ENCODE measurements around the gene MIA.
"Not testable (repeated sequence)": the region's sequence is repeated elsewhere in the genome, so short reads cannot be mapped to it uniquely, and the experiment has no call there.

Gene MIA

DNA sequence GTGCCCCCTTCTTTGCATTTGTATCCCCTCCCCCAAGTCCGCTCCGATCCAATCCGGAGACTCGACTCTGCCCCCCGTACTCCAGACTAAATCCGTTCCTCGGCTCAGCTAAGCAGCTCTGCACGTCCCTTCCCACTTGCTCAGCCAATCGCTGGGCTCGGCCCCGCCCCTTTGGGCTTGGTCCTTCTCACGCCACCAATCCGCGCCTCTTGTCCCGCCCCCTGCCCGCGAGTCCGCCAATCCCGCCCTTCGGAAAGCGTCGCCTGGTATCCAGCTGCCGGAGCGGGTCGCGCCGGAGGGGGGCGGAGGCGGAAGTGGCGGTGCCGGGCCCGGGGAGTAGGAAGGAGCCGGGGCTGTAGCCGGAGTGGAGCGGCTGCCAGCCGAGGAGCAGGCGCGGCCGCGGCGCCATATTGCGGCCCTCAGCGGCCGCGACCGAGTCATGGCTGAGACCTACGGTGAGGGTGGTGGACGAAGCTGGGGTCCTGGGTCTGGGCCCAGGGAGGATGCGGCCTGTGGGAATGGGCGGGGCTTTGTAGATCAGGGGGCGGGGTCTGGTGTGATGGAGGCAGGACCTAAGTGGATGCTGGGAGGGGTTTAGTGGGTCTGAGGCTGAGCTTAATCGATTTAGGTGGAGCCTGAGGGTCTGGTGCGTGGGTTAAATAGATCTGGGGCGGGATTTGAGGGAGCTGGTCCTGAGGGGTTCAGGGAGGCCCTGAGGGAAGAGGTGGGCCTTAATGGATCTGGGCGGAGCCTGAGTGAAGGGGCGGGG, 2.8 kb downstream of the MIA start, which contains the start of gene RAB4B:
Gene RAB4B, plus strand, starts transcription at position 311 of the 769 bp plus-strand sequence. Its CDS starts 129 bp downstream, at position 440.
- WGBS (ENCODE audit: insufficient coverage, insufficient read length), result no CpG with 5 or more reads among the region's 56 CpGs
- H3K27me3 ChIP-seq (ENCODE audit: control insufficient read depth, insufficient read depth, low read length), result no peaks in the 10 kb centered on the region
- H3K27ac ChIP-seq (ENCODE audit: low read length), result no peak within 1 kb of the TSS
- peak; percentile 100 for DNase-seq (ENCODE audit: low read depth, low spot score)
- H3K9me3 ChIP-seq (ENCODE audit: control insufficient read depth, insufficient read depth, low read length), result no peaks in the 10 kb centered on the region
- H3K4me1 ChIP-seq (ENCODE audit: control insufficient read depth, insufficient read depth, low read length), result peaks cover 4% of the 10 kb centered on the region; the same call in 1 of the 2 replicates
- no peaks in the 10 kb centered on the region for H3K36me3 ChIP-seq (ENCODE audit: control insufficient read depth, insufficient read depth, low read length)
- H3K4me3 ChIP-seq (ENCODE audit: low read length), result peak within 1 kb of the TSS; percentile 73

DNA sequence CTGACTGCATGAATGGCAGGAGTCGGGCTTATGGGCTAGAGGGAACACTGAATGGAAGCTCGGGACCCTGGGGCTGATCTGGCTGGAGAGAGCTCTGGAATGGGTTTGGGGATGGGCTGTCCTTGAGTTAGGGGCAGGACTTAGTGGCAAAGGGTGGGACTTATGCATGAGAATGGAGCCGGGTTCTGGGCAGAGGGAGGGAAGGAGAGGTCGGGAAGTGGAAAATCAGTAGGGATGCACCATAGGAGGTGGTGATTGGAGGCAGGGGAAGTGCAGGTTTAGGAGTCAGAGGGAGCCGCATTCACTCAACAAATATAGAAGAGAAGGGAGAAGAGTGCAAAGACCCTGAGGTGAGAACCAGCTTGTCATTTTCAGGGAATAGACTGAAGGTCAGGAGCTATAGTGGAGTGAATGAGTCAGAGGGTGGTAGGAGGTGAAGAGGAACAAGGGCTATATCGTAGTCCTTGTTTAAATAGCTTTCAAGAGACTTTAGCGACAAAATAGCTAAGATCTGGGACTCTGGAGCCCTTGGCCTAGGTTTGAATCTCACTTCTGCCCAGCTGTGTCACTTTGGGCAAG, 3.5 kb downstream of the MIA start:
- peaks cover 4% of the 10 kb centered on the region; the same call in 1 of the 2 replicates for H3K4me1 ChIP-seq (ENCODE audit: control insufficient read depth, insufficient read depth, low read length)
- H3K9me3 ChIP-seq (ENCODE audit: control insufficient read depth, insufficient read depth, low read length), result no peaks in the 10 kb centered on the region
- peak; percentile 97 for DNase-seq (ENCODE audit: low read depth, low spot score)
- H3K4me3 ChIP-seq (ENCODE audit: low read length), result peak overlapping the region; percentile 73; the same call in 1 of the 2 replicates
- H3K27ac ChIP-seq (ENCODE audit: low read length), result no peak overlapping the region
- H3K36me3 ChIP-seq (ENCODE audit: control insufficient read depth, insufficient read depth, low read length), result no peaks in the 10 kb centered on the region
- WGBS (ENCODE audit: insufficient coverage, insufficient read length), result no CpG with 5 or more reads among the region's 7 CpGs
- H3K27me3 ChIP-seq (ENCODE audit: control insufficient read depth, insufficient read depth, low read length), result no peaks in the 10 kb centered on the region

DNA sequence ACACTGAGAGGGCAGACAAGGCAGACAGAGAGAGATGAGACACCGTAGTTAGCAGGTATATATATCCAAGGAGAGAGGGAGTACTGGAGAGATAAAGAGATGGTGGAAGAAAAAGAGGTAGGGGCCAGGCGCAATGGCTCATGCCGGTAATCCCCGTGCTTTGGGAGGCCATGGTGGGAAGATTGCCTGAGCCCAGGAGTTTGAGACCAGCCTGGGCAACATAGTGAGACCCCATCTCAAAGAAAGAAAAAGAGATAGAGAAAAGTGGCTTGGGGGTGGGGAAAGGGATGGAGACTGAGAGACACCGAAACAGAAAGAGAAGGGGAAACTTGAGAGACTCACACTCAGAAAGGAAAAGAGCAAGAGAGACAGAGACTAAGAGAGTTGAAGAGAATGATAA, 5.3 kb downstream of the MIA start:
- Histone ChIP-seq H3K36me3 (ENCODE audit: control insufficient read depth, insufficient read depth, low read length) (no peaks in the 10 kb centered on the region), H3K9me3 (ENCODE audit: control insufficient read depth, insufficient read depth, low read length) (no peaks in the 10 kb centered on the region), H3K4me3 (ENCODE audit: low read length) (no peak overlapping the region), H3K4me1 (ENCODE audit: control insufficient read depth, insufficient read depth, low read length) (peaks cover 4% of the 10 kb centered on the region; the same call in 1 of the 2 replicates), H3K27me3 (ENCODE audit: control insufficient read depth, insufficient read depth, low read length) (no peaks in the 10 kb centered on the region), H3K27ac (ENCODE audit: low read length) (no peak overlapping the region)
- WGBS (ENCODE audit: insufficient coverage, insufficient read length), result no CpG with 5 or more reads among the region's 5 CpGs
- no peak for DNase-seq (ENCODE audit: low read depth, low spot score)

DNA sequence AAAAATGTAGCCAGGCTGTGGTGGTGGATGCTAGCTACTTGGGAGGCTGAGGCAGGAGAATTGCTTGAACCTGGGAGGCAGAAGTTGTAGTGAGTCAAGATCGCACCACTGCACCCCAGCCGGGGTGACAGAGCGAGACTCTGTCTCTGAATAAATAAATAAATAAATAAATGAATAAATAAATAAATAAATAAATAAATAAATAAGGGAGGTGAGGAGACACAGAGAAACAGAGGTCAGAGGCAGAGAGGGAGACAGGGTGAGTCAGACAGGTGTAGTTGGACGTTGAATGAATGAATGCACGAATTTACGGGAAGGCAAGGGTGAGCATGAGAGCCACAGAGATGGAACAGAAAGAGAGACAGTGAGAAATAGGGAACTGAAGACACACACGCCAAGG, 5.8 kb downstream of the MIA start:
- no CpG with 5 or more reads among the region's 7 CpGs for whole genome bisulfite sequencing (ENCODE audit: insufficient coverage, insufficient read length)

DNA sequence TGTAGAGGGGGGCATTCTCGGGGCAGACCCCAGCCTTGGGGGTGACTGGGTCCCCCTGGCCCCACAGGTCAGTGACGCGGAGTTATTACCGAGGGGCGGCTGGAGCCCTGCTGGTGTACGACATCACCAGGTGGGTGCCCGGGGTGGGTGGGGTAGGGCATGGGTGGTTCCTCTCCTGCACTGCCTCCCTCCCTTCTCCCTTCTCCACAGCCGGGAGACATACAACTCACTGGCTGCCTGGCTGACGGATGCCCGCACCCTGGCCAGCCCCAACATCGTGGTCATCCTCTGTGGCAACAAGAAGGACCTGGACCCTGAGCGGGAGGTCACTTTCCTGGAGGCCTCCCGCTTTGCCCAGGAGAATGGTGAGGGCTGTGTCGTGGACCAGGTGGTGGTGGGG, 8.4 kb downstream of the MIA start:
- no peak overlapping the region for H3K27ac ChIP-seq (ENCODE audit: low read length)
- no peaks in the 10 kb centered on the region for H3K9me3 ChIP-seq (ENCODE audit: control insufficient read depth, insufficient read depth, low read length)
- no peak overlapping the region for H3K4me3 ChIP-seq (ENCODE audit: low read length)
- no CpG with 5 or more reads among the region's 14 CpGs for WGBS (ENCODE audit: insufficient coverage, insufficient read length)
- no peak for DNase-seq (ENCODE audit: low read depth, low spot score)
- H3K4me1 ChIP-seq (ENCODE audit: control insufficient read depth, insufficient read depth, low read length), result 0 out of 2 replicates have a peak, but pooled peaks cover 4% of the 10 kb centered on the region
- no peaks in the 10 kb centered on the region for H3K27me3 ChIP-seq (ENCODE audit: control insufficient read depth, insufficient read depth, low read length)
- H3K36me3 ChIP-seq (ENCODE audit: control insufficient read depth, insufficient read depth, low read length), result no peaks in the 10 kb centered on the region

More for the DNA sequence above, 5.8 kb downstream of the MIA start:
- Histone ChIP-seq H3K4me1 (ENCODE audit: control insufficient read depth, insufficient read depth, low read length) (peaks cover 4% of the 10 kb centered on the region; the same call in 1 of the 2 replicates), H3K27me3 (ENCODE audit: control insufficient read depth, insufficient read depth, low read length) (no peaks in the 10 kb centered on the region), H3K27ac (ENCODE audit: low read length) (no peak overlapping the region), H3K9me3 (ENCODE audit: control insufficient read depth, insufficient read depth, low read length) (no peaks in the 10 kb centered on the region), H3K4me3 (ENCODE audit: low read length) (no peak overlapping the region), H3K36me3 (ENCODE audit: control insufficient read depth, insufficient read depth, low read length) (no peaks in the 10 kb centered on the region)
- DNase-seq (ENCODE audit: low read depth, low spot score), result no peak

DNA sequence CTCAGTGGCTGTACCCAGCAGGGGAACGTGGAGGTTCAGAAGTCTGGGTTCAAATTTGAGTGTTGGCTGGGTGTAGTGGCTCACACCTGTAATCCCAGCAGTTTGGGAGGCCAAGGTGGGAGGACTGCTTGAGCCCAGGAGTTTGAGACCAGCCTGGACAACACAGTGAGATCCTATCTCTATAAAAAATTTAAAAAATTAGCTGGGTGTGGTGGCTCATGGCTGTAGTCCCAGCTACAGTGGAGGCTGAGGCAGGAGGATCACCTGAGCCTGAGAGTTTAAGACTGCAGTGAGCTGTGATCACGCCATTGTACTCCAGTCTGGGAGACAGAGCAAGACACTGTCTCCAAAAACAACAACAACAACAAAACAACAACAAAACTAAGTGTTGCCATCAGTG, 8.8 kb downstream of the MIA start:
- not testable (repeated sequence) for H3K9me3 ChIP-seq (ENCODE audit: control insufficient read depth, insufficient read depth, low read length); H3K4me3 ChIP-seq (ENCODE audit: low read length); H3K36me3 ChIP-seq (ENCODE audit: control insufficient read depth, insufficient read depth, low read length); H3K4me1 ChIP-seq (ENCODE audit: control insufficient read depth, insufficient read depth, low read length); DNase-seq (ENCODE audit: low read depth, low spot score); H3K27me3 ChIP-seq (ENCODE audit: control insufficient read depth, insufficient read depth, low read length); H3K27ac ChIP-seq (ENCODE audit: low read length)
- WGBS (ENCODE audit: insufficient coverage, insufficient read length), result no CpG with 5 or more reads among the region's 2 CpGs

DNA sequence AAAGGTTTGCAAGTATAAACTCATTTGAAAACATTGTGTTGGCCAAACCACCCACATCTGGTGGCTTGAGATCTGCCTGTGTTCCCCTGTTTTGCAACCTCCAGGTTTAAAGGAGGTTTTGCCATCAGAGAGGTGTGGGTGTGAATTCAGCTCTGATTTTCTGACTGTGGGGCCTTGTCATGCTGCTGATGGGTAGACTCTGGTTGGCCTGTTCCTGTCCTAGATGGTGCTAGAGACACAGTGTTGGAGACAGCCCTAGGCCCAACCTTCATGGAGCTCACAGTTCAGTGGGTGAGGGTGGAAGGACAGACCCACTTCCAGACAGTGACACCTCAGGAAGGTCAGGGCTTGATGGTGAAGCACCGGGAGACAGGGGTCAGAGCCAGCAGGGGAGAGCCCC, 10.2 kb downstream of the MIA start:
- Histone ChIP-seq H3K27me3 (ENCODE audit: control insufficient read depth, insufficient read depth, low read length) (no peaks in the 10 kb centered on the region), H3K36me3 (ENCODE audit: control insufficient read depth, insufficient read depth, low read length) (no peaks in the 10 kb centered on the region), H3K4me1 (ENCODE audit: control insufficient read depth, insufficient read depth, low read length) (no peaks in the 10 kb centered on the region), H3K4me3 (ENCODE audit: low read length) (no peak overlapping the region), H3K9me3 (ENCODE audit: control insufficient read depth, insufficient read depth, low read length) (no peaks in the 10 kb centered on the region), H3K27ac (ENCODE audit: low read length) (no peak overlapping the region)
- DNase-seq (ENCODE audit: low read depth, low spot score), result no peak
- no CpG with 5 or more reads among the region's 1 CpG for WGBS (ENCODE audit: insufficient coverage, insufficient read length)

DNA sequence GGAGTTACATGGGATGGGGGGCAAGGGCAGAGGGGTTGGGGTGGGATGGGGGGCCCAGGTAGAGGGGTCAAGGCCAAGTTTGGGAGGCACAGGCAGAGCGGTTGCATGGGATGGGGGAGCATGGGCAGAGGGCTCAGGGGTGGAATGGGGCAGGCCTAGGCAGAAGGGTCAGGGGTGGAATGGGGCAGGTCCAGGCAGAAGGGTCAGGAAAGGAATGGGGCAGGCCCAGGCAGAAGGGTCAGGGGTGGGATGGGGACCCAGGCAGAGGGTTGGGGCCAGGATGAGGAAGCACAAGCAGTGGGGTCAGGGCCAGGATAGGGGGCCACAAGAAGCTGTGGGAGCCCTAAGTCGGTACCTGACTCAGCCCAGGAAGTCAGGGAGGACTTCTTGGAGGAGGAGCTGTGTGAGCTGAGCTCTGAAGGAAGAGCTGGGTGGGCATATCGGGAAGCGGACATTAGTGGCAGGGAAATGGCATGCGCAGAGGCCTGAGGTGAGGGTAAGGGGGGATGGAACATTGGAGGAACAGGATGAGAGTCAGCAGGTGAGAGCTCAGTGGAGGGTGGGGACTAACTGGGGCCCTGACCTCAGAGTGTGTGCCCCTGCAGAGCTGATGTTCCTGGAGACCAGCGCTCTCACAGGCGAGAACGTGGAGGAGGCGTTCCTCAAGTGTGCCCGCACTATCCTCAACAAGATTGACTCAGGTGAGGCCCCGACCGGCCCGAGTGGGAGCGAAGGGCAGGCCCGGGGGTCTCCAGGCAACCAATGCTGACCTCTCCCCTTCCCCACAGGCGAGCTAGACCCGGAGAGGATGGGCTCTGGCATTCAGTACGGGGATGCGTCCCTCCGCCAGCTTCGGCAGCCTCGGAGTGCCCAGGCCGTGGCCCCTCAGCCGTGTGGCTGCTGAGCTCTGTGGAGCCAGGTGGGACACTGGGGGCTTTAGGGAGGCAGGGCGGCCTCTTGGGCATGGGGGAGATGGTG, 11.0 kb downstream of the MIA start:
- DNase-seq (ENCODE audit: low read depth, low spot score), result no peak
- H3K4me3 ChIP-seq (ENCODE audit: low read length), result no peak overlapping the region
- no peaks in the 10 kb centered on the region for H3K27me3 ChIP-seq (ENCODE audit: control insufficient read depth, insufficient read depth, low read length)
- H3K36me3 ChIP-seq (ENCODE audit: control insufficient read depth, insufficient read depth, low read length), result no peaks in the 10 kb centered on the region
- H3K9me3 ChIP-seq (ENCODE audit: control insufficient read depth, insufficient read depth, low read length), result no peaks in the 10 kb centered on the region
- WGBS (ENCODE audit: insufficient coverage, insufficient read length), result no CpG with 5 or more reads among the region's 25 CpGs
- H3K27ac ChIP-seq (ENCODE audit: low read length), result no peak overlapping the region
- H3K4me1 ChIP-seq (ENCODE audit: control insufficient read depth, insufficient read depth, low read length), result no peaks in the 10 kb centered on the region

DNA sequence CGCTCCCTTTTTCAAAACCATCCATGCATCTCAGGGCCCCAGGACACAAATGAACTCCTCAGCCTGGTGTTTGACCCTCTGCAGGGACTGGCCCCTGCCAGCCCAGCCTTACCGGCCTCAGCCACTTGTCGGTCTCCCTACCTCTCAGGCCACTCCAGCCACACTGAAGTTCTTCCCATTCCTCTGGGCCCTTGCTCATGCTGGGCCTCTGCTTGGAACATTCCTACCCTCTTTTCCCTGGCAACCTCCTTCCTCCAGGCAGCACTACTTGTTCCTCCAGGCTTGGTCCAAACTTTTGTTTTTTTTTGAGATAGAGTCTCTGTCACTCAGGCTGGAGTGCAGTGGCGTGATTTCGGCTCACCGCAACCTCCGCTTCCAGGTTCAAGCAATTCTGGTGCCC, 16.0 kb downstream of the MIA start:
- Histone ChIP-seq H3K4me3 (ENCODE audit: low read length) (no peak overlapping the region), H3K27me3 (ENCODE audit: control insufficient read depth, insufficient read depth, low read length) (no peaks in the 10 kb centered on the region), H3K4me1 (ENCODE audit: control insufficient read depth, insufficient read depth, low read length) (no peaks in the 10 kb centered on the region), H3K36me3 (ENCODE audit: control insufficient read depth, insufficient read depth, low read length) (no peaks in the 10 kb centered on the region), H3K9me3 (ENCODE audit: control insufficient read depth, insufficient read depth, low read length) (no peaks in the 10 kb centered on the region), H3K27ac (ENCODE audit: low read length) (no peak overlapping the region)
- WGBS (ENCODE audit: insufficient coverage, insufficient read length), result no CpG with 5 or more reads among the region's 7 CpGs
- DNase-seq (ENCODE audit: low read depth, low spot score), result no peak

DNA sequence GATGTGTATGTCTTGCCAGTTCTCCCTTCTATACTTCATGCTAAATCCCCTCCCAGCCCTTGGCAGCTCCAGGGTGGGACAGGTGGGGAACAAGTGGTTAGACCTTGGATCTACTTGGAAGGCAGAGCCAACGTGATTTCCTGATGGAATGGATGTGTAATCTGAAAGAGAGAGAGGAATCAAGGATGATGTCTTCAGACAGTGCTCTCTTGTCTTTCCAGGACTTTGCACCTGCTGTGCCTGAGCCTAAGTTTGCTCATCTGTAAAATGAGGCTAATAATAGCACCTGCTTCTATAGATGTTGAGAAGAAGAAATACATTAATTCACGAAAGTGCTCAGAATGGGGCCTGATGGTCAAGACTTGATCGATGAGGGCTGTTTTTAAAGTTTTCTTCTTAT, 16.7 kb downstream of the MIA start:
- Histone ChIP-seq H3K9me3 (ENCODE audit: control insufficient read depth, insufficient read depth, low read length) (no peaks in the 10 kb centered on the region), H3K27me3 (ENCODE audit: control insufficient read depth, insufficient read depth, low read length) (no peaks in the 10 kb centered on the region), H3K27ac (ENCODE audit: low read length) (no peak overlapping the region), H3K36me3 (ENCODE audit: control insufficient read depth, insufficient read depth, low read length) (no peaks in the 10 kb centered on the region), H3K4me3 (ENCODE audit: low read length) (no peak overlapping the region), H3K4me1 (ENCODE audit: control insufficient read depth, insufficient read depth, low read length) (no peaks in the 10 kb centered on the region)
- no CpG with 5 or more reads among the region's 3 CpGs for WGBS (ENCODE audit: insufficient coverage, insufficient read length)
- no peak for DNase-seq (ENCODE audit: low read depth, low spot score)

Measured in iPS DF 6.9 (cell line).